ENCODE measurements around the gene VWA8. TPM values are rescaled to one million over a fixed set of nuclear protein-coding genes. Genes with fewer than 3 reads are reported as not detected.

The VWA8 gene
- total and polyA plus RNA-seq, 2 experiments from 2014 or later, result 6.3 to 24.6 TPM

DNA sequence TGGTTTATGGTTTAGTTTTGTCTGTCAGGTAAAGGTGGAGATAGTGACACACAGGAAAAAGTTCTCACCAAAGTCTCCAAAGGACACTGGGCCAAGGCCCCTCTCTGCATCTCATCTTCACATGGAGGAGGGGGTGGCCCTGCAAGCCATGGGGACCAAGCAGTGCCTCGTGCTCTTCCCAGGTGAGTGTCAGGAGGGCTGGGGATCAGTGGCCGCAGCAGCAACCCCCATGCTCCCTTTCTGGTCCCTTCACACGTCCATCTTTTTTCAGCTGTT lies 415.5 kb downstream of the VWA8 start:
- Mint-ChIP-seq H3K36me3 (ENCODE audit: low read depth) (peaks cover 13% of the 10 kb centered on the region), H3K27ac (no peak overlapping the region), H3K9me3 (peaks cover 35% of the 10 kb centered on the region), H3K27me3 (ENCODE audit: insufficient read depth, low read depth, poor library complexity) (peaks cover 10% of the 10 kb centered on the region), H3K4me1 (peaks cover 19% of the 10 kb centered on the region), H3K4me3 (no peak overlapping the region)
- H3K4me3 ChIP-seq, result no peak overlapping the region
- no peak overlapping the region for H2AFZ ChIP-seq
- no peak for TF ChIP-seq EZH2 (IDR thresholded peaks at IDR 0.05; ENCODE audit: low read depth, unreplicated experiment)
- H3K4me2 ChIP-seq, result no peak overlapping the region
- no peaks in the 10 kb centered on the region for H3K9me2 ChIP-seq (ENCODE audit: insufficient read depth)
- DNase-seq (ENCODE audit: low spot score) (no peak), ATAC-seq (no peak)
- no peaks in the 10 kb centered on the region for H4K20me1 ChIP-seq (replicated peaks; ENCODE audit: insufficient read depth)
- H3K27me3 ChIP-seq (ENCODE audit: insufficient read depth), result no peaks in the 10 kb centered on the region
- H3K27ac ChIP-seq (ENCODE audit: low read depth), result no peak overlapping the region
- H3K36me3 ChIP-seq (ENCODE audit: insufficient read depth), result no peaks in the 10 kb centered on the region
- no peaks in the 10 kb centered on the region for H3K4me1 ChIP-seq (ENCODE audit: insufficient read depth)
- H3K79me2 ChIP-seq (replicated peaks; ENCODE audit: insufficient read depth), result no peaks in the 10 kb centered on the region
- H3F3A ChIP-seq (replicated peaks; ENCODE audit: low read depth), result no peaks in the 10 kb centered on the region

- H3K36me3 ChIP-seq (ENCODE audit: insufficient read depth), result no peaks in the 10 kb centered on the region
- peak; percentile 66 for ATAC-seq
- TF ChIP-seq EZH2 (IDR thresholded peaks at IDR 0.05; ENCODE audit: low read depth, unreplicated experiment) (no peak), CREB1 (CRISPR knock-in tag; IDR thresholded peaks at IDR 0.05; ENCODE audit: low read depth) (no peak), NANOG (IDR thresholded peaks at IDR 0.05; ENCODE audit: borderline replicate concordance) (no peak), ZNF331 (CRISPR knock-in tag; IDR thresholded peaks at IDR 0.05; ENCODE audit: low read depth) (no peak), ETS1 (IDR thresholded peaks at IDR 0.05) (no peak), ZNF114 (CRISPR knock-in tag; IDR thresholded peaks at IDR 0.05) (no peak), EZH2phosphoT487 (IDR thresholded peaks at IDR 0.05; ENCODE audit: unreplicated experiment) (no peak)
- TF ChIP-seq, protein P1, sequence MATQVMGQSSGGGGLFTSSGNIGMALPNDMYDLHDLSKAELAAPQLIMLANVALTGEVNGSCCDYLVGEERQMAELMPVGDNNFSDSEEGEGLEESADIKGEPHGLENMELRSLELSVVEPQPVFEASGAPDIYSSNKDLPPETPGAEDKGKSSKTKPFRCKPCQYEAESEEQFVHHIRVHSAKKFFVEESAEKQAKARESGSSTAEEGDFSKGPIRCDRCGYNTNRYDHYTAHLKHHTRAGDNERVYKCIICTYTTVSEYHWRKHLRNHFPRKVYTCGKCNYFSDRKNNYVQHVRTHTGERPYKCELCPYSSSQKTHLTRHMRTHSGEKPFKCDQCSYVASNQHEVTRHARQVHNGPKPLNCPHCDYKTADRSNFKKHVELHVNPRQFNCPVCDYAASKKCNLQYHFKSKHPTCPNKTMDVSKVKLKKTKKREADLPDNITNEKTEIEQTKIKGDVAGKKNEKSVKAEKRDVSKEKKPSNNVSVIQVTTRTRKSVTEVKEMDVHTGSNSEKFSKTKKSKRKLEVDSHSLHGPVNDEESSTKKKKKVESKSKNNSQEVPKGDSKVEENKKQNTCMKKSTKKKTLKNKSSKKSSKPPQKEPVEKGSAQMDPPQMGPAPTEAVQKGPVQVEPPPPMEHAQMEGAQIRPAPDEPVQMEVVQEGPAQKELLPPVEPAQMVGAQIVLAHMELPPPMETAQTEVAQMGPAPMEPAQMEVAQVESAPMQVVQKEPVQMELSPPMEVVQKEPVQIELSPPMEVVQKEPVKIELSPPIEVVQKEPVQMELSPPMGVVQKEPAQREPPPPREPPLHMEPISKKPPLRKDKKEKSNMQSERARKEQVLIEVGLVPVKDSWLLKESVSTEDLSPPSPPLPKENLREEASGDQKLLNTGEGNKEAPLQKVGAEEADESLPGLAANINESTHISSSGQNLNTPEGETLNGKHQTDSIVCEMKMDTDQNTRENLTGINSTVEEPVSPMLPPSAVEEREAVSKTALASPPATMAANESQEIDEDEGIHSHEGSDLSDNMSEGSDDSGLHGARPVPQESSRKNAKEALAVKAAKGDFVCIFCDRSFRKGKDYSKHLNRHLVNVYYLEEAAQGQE (IDR thresholded peaks at IDR 0.05; ENCODE audit: unreplicated experiment), result no peak
- TF ChIP-seq, protein P2, sequence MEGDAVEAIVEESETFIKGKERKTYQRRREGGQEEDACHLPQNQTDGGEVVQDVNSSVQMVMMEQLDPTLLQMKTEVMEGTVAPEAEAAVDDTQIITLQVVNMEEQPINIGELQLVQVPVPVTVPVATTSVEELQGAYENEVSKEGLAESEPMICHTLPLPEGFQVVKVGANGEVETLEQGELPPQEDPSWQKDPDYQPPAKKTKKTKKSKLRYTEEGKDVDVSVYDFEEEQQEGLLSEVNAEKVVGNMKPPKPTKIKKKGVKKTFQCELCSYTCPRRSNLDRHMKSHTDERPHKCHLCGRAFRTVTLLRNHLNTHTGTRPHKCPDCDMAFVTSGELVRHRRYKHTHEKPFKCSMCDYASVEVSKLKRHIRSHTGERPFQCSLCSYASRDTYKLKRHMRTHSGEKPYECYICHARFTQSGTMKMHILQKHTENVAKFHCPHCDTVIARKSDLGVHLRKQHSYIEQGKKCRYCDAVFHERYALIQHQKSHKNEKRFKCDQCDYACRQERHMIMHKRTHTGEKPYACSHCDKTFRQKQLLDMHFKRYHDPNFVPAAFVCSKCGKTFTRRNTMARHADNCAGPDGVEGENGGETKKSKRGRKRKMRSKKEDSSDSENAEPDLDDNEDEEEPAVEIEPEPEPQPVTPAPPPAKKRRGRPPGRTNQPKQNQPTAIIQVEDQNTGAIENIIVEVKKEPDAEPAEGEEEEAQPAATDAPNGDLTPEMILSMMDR (conservative IDR thresholded peaks at IDR 0.05; ENCODE audit: low read depth in 2 of 2), result no peak
Observed at GRCh38 chr13:41543664-41544300, 417.1 kb downstream of the VWA8 start.

More at GRCh38 chr13:41543664-41544300, 417.1 kb downstream of the VWA8 start:
- H3K79me2 ChIP-seq (replicated peaks; ENCODE audit: insufficient read depth), result no peaks in the 10 kb centered on the region
- H2AFZ ChIP-seq, result no peak overlapping the region
- H3K27ac ChIP-seq (ENCODE audit: low read depth), result no peak overlapping the region
- Mint-ChIP-seq H3K9me3 (peaks cover 36% of the 10 kb centered on the region), H3K27ac (no peak overlapping the region), H3K4me3 (no peak overlapping the region), H3K27me3 (ENCODE audit: insufficient read depth, low read depth, poor library complexity) (peaks cover 8% of the 10 kb centered on the region), H3K4me1 (peaks cover 23% of the 10 kb centered on the region), H3K36me3 (ENCODE audit: low read depth) (peaks cover 14% of the 10 kb centered on the region)
- H3K4me2 ChIP-seq, result no peak overlapping the region
- no peaks in the 10 kb centered on the region for H3K27me3 ChIP-seq (ENCODE audit: insufficient read depth)
- no peaks in the 10 kb centered on the region for H3F3A ChIP-seq (replicated peaks; ENCODE audit: low read depth)
- H3K9me2 ChIP-seq (ENCODE audit: insufficient read depth), result no peaks in the 10 kb centered on the region
- no peaks in the 10 kb centered on the region for H4K20me1 ChIP-seq (replicated peaks; ENCODE audit: insufficient read depth)
- no peak overlapping the region for H3K4me3 ChIP-seq
- no peak for DNase-seq (ENCODE audit: low spot score)
- H3K4me1 ChIP-seq (ENCODE audit: insufficient read depth), result no peaks in the 10 kb centered on the region

Data from GM23338 (cell line).